Measurements from ENCODE around the gene RAPGEF3. TPM values are rescaled to one million over a fixed set of nuclear protein-coding genes. Genes with fewer than 3 reads are reported as not detected.

The RAPGEF3 gene
- total RNA-seq, 1 donor from 2014 or later = 1.4 TPM

GRCh38 chr12:47773062-47773857 lies 14.6 kb upstream of the RAPGEF3 start, which contains the start of gene SLC48A1:
Gene SLC48A1, plus strand, starts transcription at chr12:47773238. Its CDS starts 67 bp downstream, at chr12:47773305.
- Mint-ChIP-seq H3K4me1 (peaks cover 42% of the 10 kb centered on the region), H3K4me3 (peak within 1 kb of the TSS; percentile 93), H3K27me3 (ENCODE audit: low read depth) (peaks cover 15% of the 10 kb centered on the region), H3K9me3 (no peaks in the 10 kb centered on the region), H3K36me3 (ENCODE audit: low read depth) (no peaks in the 10 kb centered on the region), H3K27ac (ENCODE audit: unreplicated experiment) (peak within 1 kb of the TSS; percentile 88)
- DNase-seq (ENCODE audit: low read depth, low spot score) = peak; percentile 70
- TF ChIP-seq, protein P1, sequence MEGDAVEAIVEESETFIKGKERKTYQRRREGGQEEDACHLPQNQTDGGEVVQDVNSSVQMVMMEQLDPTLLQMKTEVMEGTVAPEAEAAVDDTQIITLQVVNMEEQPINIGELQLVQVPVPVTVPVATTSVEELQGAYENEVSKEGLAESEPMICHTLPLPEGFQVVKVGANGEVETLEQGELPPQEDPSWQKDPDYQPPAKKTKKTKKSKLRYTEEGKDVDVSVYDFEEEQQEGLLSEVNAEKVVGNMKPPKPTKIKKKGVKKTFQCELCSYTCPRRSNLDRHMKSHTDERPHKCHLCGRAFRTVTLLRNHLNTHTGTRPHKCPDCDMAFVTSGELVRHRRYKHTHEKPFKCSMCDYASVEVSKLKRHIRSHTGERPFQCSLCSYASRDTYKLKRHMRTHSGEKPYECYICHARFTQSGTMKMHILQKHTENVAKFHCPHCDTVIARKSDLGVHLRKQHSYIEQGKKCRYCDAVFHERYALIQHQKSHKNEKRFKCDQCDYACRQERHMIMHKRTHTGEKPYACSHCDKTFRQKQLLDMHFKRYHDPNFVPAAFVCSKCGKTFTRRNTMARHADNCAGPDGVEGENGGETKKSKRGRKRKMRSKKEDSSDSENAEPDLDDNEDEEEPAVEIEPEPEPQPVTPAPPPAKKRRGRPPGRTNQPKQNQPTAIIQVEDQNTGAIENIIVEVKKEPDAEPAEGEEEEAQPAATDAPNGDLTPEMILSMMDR (conservative IDR thresholded peaks at IDR 0.05) = peak; percentile 45

DNA sequence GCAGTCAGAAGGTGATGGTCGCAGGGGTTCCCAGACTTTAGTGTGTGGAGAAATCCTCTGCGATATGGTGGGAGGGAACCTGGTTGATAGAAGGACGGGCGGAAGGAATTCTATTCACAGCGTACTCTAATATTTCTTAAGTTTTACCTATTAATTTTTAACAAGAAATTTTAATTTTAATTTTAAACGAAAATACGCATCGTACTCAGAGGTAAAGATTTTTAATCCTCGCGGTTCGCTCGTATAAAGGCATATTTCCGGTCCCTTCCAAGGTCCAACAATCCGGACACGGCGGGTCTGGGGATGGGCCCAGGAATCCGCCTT lies 14.0 kb upstream of the RAPGEF3 start:
- Mint-ChIP-seq H3K4me3 (no peak overlapping the region), H3K36me3 (ENCODE audit: low read depth) (no peaks in the 10 kb centered on the region), H3K9me3 (no peaks in the 10 kb centered on the region), H3K27me3 (ENCODE audit: low read depth) (peaks cover 13% of the 10 kb centered on the region), H3K27ac (ENCODE audit: unreplicated experiment) (no peak overlapping the region), H3K4me1 (peaks cover 37% of the 10 kb centered on the region)
- no peak for DNase-seq (ENCODE audit: low read depth, low spot score)
- TF ChIP-seq, protein P1 (conservative IDR thresholded peaks at IDR 0.05) = no peak

DNA sequence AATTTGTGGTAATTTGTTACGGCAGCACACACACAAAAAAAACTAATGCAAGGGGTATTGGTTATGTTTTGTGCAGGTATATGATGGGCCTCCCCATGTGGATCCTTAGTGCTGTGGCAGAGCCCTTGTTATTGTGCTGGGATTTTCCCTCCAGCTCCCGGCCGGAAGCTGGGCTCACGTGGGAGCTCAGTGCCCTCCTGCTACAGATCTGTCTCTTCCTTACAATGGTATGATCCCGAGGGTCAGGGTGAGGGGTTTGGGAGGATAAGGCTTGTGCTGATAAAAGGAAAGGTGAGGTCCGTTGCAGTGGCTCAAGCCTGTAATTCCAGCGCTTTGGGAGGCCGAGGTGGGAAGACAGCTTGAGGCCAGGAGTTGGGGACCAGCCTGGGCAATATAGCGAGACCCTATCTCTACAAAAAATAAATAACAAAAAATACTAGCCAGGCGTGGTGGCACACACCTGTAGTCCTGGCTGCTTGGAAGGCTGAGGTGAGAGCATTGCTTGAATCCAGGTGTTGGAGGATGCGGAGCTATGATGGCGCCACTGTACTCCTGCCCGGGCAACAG lies 13.5 kb upstream of the RAPGEF3 start:
- Mint-ChIP-seq H3K36me3 (ENCODE audit: low read depth) (no peaks in the 10 kb centered on the region), H3K4me3 (no peak overlapping the region), H3K27ac (ENCODE audit: unreplicated experiment) (no peak overlapping the region), H3K27me3 (ENCODE audit: low read depth) (peaks cover 16% of the 10 kb centered on the region), H3K9me3 (no peaks in the 10 kb centered on the region), H3K4me1 (peaks cover 33% of the 10 kb centered on the region)
- TF ChIP-seq, protein P1 (conservative IDR thresholded peaks at IDR 0.05) = no peak
- no peak for DNase-seq (ENCODE audit: low read depth, low spot score)

DNA sequence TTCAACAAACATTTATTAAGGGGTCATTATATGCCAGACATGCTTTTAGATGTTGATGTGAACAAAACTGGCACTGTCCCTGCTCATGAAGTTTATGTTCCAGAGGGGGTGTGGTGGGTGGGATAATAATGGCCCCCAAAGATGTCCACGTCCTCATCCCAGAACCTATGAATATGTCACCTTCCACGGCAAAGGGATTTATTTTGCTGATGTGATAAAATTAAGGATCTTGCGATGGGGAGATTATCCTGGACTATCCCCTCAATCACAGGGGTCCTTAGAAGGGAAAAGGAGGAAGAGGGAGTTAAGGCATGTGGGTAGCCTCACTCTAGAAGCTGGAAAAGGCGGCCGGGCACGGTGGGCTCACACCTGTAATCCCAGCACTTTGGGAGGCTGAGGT lies 12.6 kb upstream of the RAPGEF3 start:
- H3K27ac Mint-ChIP-seq (ENCODE audit: unreplicated experiment) = no peak overlapping the region
- peaks cover 27% of the 10 kb centered on the region for H3K4me1 Mint-ChIP-seq

GRCh38 chr12:47770086-47770726 lies 11.5 kb upstream of the RAPGEF3 start:
- TF ChIP-seq, protein P1 (conservative IDR thresholded peaks at IDR 0.05) = no peak
- Mint-ChIP-seq H3K4me1 (peaks cover 23% of the 10 kb centered on the region), H3K27ac (ENCODE audit: unreplicated experiment) (no peak overlapping the region), H3K9me3 (no peaks in the 10 kb centered on the region), H3K36me3 (ENCODE audit: low read depth) (no peaks in the 10 kb centered on the region), H3K27me3 (ENCODE audit: low read depth) (peaks cover 13% of the 10 kb centered on the region), H3K4me3 (no peak overlapping the region)
- no peak for DNase-seq (ENCODE audit: low read depth, low spot score)

More for the DNA sequence above, 12.6 kb upstream of the RAPGEF3 start:
- Mint-ChIP-seq H3K4me3 (no peak overlapping the region), H3K27me3 (ENCODE audit: low read depth) (peaks cover 16% of the 10 kb centered on the region), H3K36me3 (ENCODE audit: low read depth) (no peaks in the 10 kb centered on the region), H3K9me3 (no peaks in the 10 kb centered on the region)
- TF ChIP-seq, protein P1 (conservative IDR thresholded peaks at IDR 0.05) = no peak
- no peak for DNase-seq (ENCODE audit: low read depth, low spot score)
